Stimulated activated naive B cell treated with anti-CD40 and anti-IgM and Interleukin-4, amounts not matched to agents 10 μg/mL and 1 μg/mL and 100 μg/mL, for 72 hours (primary cell): ENCODE results near the gene RASGRP3.

ENCODE experiments used
- ATAC-seq, 2 donors: fragments of 150-1000 bp; cut with Tn5 transposase; replicated peaks; 2 replicates each; pipeline ENCODE4 v1.10.0; 2021; ENCODE audit warnings: moderate library complexity in 1 of 2
- DNase-seq: peaks from one replicate; pipeline ENCODE4 v3.0.0; 2021
- H3K27ac Mint-ChIP-seq: one replicate; pipeline ENCODE4 v1.8.0; 2022; ENCODE audit warnings: mild to moderate bottlenecking, mixed read lengths
- H3K27me3 Mint-ChIP-seq, 2 donors: one replicate each; pipeline ENCODE4 v1.8.0; 2022; ENCODE audit warnings: mixed read lengths in 2 of 2
- H3K36me3 Mint-ChIP-seq, 2 donors: one replicate each; pipeline ENCODE4 v1.8.0; 2022; ENCODE audit warnings: mixed read lengths in 2 of 2, mild to moderate bottlenecking in 1 of 2
- H3K4me1 Mint-ChIP-seq, 2 donors: one replicate each; pipeline ENCODE4 v1.8.0; 2022; ENCODE audit warnings: mixed read lengths in 2 of 2, mild to moderate bottlenecking in 1 of 2
- H3K4me3 Mint-ChIP-seq, 2 donors: one replicate each; pipeline ENCODE4 v1.8.0; 2022; ENCODE audit warnings: mild to moderate bottlenecking in 2 of 2, mixed read lengths in 2 of 2, moderate library complexity in 1 of 2
- H3K9me3 Mint-ChIP-seq, 2 donors: one replicate each; pipeline ENCODE4 v1.8.0; 2022; ENCODE audit warnings: mixed read lengths in 2 of 2, mild to moderate bottlenecking in 1 of 2

The RASGRP3 gene

GRCh38 chr2:33511141-33511540, 34.7 kb downstream of the RASGRP3 start:
- H3K27me3 Mint-ChIP-seq = no peaks in the 10 kb centered on the region
- H3K4me1 Mint-ChIP-seq = peaks cover 29 to 53% of the 10 kb centered on the region in 2 donors
- ATAC-seq (peak in 1 of 2 donors; percentile 21), DNase-seq (no peak)
- H3K4me3 Mint-ChIP-seq = no peak overlapping the region
- H3K27ac Mint-ChIP-seq = no peak overlapping the region
- H3K36me3 Mint-ChIP-seq = peaks cover 29 to 54% of the 10 kb centered on the region in 2 donors
- H3K9me3 Mint-ChIP-seq = peaks cover 0 to 4% of the 10 kb centered on the region in 2 donors

GRCh38 chr2:33512112-33512511, 35.7 kb downstream of the RASGRP3 start:
- Mint-ChIP-seq H3K4me1 (peaks cover 26 to 47% of the 10 kb centered on the region in 2 donors), H3K36me3 (peaks cover 33 to 57% of the 10 kb centered on the region in 2 donors), H3K4me3 (no peak overlapping the region), H3K27me3 (no peaks in the 10 kb centered on the region), H3K9me3 (peaks cover 0 to 3% of the 10 kb centered on the region in 2 donors), H3K27ac (no peak overlapping the region)
- ATAC-seq (peak in 1 of 2 donors; percentile 33), DNase-seq (no peak)

GRCh38 chr2:33513480-33513879, 37.0 kb downstream of the RASGRP3 start:
- no peaks in the 10 kb centered on the region for H3K27me3 Mint-ChIP-seq
- DNase-seq = no peak
- ATAC-seq = no peak
- H3K27ac Mint-ChIP-seq = no peak overlapping the region
- peaks cover 16 to 33% of the 10 kb centered on the region in 2 donors for H3K4me1 Mint-ChIP-seq
- H3K4me3 Mint-ChIP-seq = no peak overlapping the region
- H3K36me3 Mint-ChIP-seq = peaks cover 25 to 51% of the 10 kb centered on the region in 2 donors
- no peaks in the 10 kb centered on the region for H3K9me3 Mint-ChIP-seq

- DNase-seq (no peak), ATAC-seq (no peak)
- Mint-ChIP-seq H3K9me3 (no peaks in the 10 kb centered on the region), H3K27ac (no peak overlapping the region), H3K4me1 (peaks cover 4 to 8% of the 10 kb centered on the region in 2 donors), H3K4me3 (no peak overlapping the region), H3K36me3 (peaks cover 39 to 63% of the 10 kb centered on the region in 2 donors), H3K27me3 (no peaks in the 10 kb centered on the region)
Observed at GRCh38 chr2:33516456-33516995, 40.1 kb downstream of the RASGRP3 start.

- ATAC-seq = no peak
- Mint-ChIP-seq H3K4me1 (peaks cover 0 to 4% of the 10 kb centered on the region in 2 donors), H3K9me3 (no peaks in the 10 kb centered on the region), H3K27ac (no peak overlapping the region), H3K27me3 (no peaks in the 10 kb centered on the region), H3K36me3 (peaks cover 53 to 70% of the 10 kb centered on the region in 2 donors), H3K4me3 (no peak overlapping the region)
- DNase-seq = no peak
Observed at GRCh38 chr2:33518200-33518599, 41.8 kb downstream of the RASGRP3 start.

GRCh38 chr2:33518929-33519328, 42.5 kb downstream of the RASGRP3 start:
- no peak overlapping the region for H3K27ac Mint-ChIP-seq
- H3K4me1 Mint-ChIP-seq = peaks cover 0 to 4% of the 10 kb centered on the region in 2 donors
- H3K4me3 Mint-ChIP-seq = no peak overlapping the region
- no peaks in the 10 kb centered on the region for H3K27me3 Mint-ChIP-seq
- DNase-seq (no peak), ATAC-seq (no peak)
- H3K36me3 Mint-ChIP-seq = peaks cover 56 to 77% of the 10 kb centered on the region in 2 donors
- peaks cover 0 to 1% of the 10 kb centered on the region in 2 donors for H3K9me3 Mint-ChIP-seq

- Mint-ChIP-seq H3K4me1 (peaks cover 6 to 19% of the 10 kb centered on the region in 2 donors), H3K4me3 (no peak overlapping the region), H3K27ac (no peak overlapping the region), H3K27me3 (no peaks in the 10 kb centered on the region), H3K36me3 (peaks cover 60 to 75% of the 10 kb centered on the region in 2 donors), H3K9me3 (peaks cover 0 to 1% of the 10 kb centered on the region in 2 donors)
- DNase-seq (no peak), ATAC-seq (no peak)
Observed at GRCh38 chr2:33521791-33522281, 45.4 kb downstream of the RASGRP3 start.

- Mint-ChIP-seq H3K4me1 (peaks cover 12 to 26% of the 10 kb centered on the region in 2 donors), H3K4me3 (no peak overlapping the region), H3K27ac (peak overlapping the region; percentile 38), H3K36me3 (peaks cover 60 to 75% of the 10 kb centered on the region in 2 donors), H3K27me3 (no peaks in the 10 kb centered on the region), H3K9me3 (peaks cover 0 to 1% of the 10 kb centered on the region in 2 donors)
- ATAC-seq (no peak), DNase-seq (no peak)
Observed at GRCh38 chr2:33522576-33522975, 46.1 kb downstream of the RASGRP3 start.

DNA sequence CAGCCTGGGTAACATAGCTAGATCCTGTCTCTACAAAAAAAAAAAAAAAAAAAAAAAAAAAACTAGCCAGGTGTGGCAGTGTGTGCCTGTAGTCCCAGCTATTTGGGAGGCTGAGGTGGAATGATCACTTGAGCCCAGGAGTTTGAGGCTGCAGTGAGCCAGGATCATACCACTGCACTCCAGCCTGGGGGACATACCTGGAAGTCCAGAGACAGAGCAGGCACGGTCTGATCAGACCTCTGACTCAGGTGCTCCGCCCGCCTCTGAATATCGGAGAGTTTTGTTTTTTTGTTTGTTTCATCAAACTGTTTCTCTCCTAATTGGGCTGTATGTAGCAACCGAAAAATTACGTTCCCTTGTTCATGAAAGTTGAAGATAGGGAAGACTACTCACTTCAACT, 49.2 kb downstream of the RASGRP3 start:
- H3K36me3 Mint-ChIP-seq = peaks cover 67 to 78% of the 10 kb centered on the region in 2 donors
- H3K27me3 Mint-ChIP-seq = no peaks in the 10 kb centered on the region
- no peak overlapping the region for H3K4me3 Mint-ChIP-seq
- no peak for ATAC-seq
- DNase-seq = no peak
- H3K27ac Mint-ChIP-seq = peak overlapping the region; percentile 82
- peaks cover 0 to 1% of the 10 kb centered on the region in 2 donors for H3K9me3 Mint-ChIP-seq
- peaks cover 33 to 54% of the 10 kb centered on the region in 2 donors for H3K4me1 Mint-ChIP-seq

- no peak for DNase-seq
- no peak overlapping the region for H3K4me3 Mint-ChIP-seq
- H3K36me3 Mint-ChIP-seq = peaks cover 70 to 80% of the 10 kb centered on the region in 2 donors
- H3K27ac Mint-ChIP-seq = peak overlapping the region; percentile 82
- ATAC-seq = peak; percentile 33 to 35
- peaks cover 0 to 1% of the 10 kb centered on the region in 2 donors for H3K9me3 Mint-ChIP-seq
- H3K27me3 Mint-ChIP-seq = no peaks in the 10 kb centered on the region
- H3K4me1 Mint-ChIP-seq = peaks cover 38 to 58% of the 10 kb centered on the region in 2 donors
Observed at GRCh38 chr2:33526132-33526531, 49.7 kb downstream of the RASGRP3 start.

DNA sequence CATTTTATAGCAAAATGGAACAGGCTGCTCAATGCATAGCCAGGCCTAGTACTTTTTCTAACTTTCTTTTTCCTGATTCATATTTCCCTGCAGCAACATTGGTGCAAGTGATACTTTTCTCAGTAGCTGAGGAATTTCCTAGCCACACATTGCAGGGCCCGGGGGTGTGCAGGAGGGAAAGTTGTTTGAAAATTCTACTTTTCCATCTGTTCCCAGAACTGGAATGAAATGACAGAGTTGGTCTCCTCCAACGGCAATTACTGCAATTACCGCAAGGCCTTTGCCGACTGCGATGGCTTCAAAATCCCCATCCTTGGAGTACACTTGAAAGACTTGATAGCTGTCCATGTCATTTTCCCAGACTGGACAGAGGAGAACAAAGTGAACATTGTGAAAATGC, 50.5 kb downstream of the RASGRP3 start:
- Mint-ChIP-seq H3K36me3 (peaks cover 72 to 80% of the 10 kb centered on the region in 2 donors), H3K4me3 (no peak overlapping the region), H3K9me3 (peaks cover 0 to 1% of the 10 kb centered on the region in 2 donors), H3K27ac (peak overlapping the region; percentile 89), H3K27me3 (no peaks in the 10 kb centered on the region), H3K4me1 (peaks cover 46 to 66% of the 10 kb centered on the region in 2 donors)
- DNase-seq (no peak), ATAC-seq (no peak)

DNA sequence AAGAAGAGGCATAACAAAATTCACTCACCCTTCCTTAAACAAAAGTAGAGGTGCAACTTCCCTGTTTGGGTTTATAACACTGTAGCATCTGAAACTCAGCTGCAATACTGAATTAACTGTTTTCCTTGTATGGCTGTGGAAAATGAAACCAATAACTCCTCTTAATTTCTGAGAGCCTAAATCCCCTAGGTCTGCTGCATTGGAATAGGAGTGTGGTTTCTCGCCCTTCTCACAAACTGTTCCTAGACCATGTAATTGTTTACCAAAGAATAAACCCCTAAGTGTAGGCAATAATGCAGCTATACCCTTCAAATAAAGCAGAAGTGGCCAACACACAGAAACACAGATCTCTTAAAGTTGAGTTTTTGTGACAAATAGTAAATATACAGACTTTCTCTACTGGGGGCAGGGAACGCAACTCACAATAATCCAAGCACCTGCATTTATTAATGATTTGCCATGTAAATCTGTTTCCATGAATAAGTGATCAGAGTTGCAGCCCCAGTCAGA, 52.0 kb downstream of the RASGRP3 start:
- no peak for DNase-seq
- Mint-ChIP-seq H3K9me3 (no peaks in the 10 kb centered on the region), H3K36me3 (peaks cover 64 to 82% of the 10 kb centered on the region in 2 donors), H3K27ac (peak overlapping the region; percentile 89), H3K4me3 (peak overlapping the region; percentile 40 to 48), H3K27me3 (no peaks in the 10 kb centered on the region), H3K4me1 (peaks cover 55 to 82% of the 10 kb centered on the region in 2 donors)
- no peak for ATAC-seq

GRCh38 chr2:33529771-33530481, 53.5 kb downstream of the RASGRP3 start:
- Mint-ChIP-seq H3K27ac (peak overlapping the region; percentile 89), H3K9me3 (no peaks in the 10 kb centered on the region), H3K27me3 (no peaks in the 10 kb centered on the region), H3K36me3 (peaks cover 65 to 84% of the 10 kb centered on the region in 2 donors), H3K4me1 (peaks cover 56 to 84% of the 10 kb centered on the region in 2 donors), H3K4me3 (peak overlapping the region in 1 of 2 donors; percentile 14)
- DNase-seq (no peak), ATAC-seq (peak; percentile 51 to 54)

- Mint-ChIP-seq H3K4me1 (peaks cover 54 to 74% of the 10 kb centered on the region in 2 donors), H3K4me3 (peak overlapping the region; percentile 58 to 79), H3K27ac (peak overlapping the region; percentile 93), H3K27me3 (no peaks in the 10 kb centered on the region), H3K9me3 (no peaks in the 10 kb centered on the region), H3K36me3 (peaks cover 70 to 88% of the 10 kb centered on the region in 2 donors)
- ATAC-seq (peak; percentile 60 to 61), DNase-seq (no peak)
Observed at GRCh38 chr2:33530690-33531548, 54.5 kb downstream of the RASGRP3 start.
